ENCODE measurements around the gene CCM2.

The CCM2 gene

GRCh38 chr7:45082031-45082830, 82.2 kb downstream of the CCM2 start:
- Mint-ChIP-seq H3K27me3 (ENCODE audit: low read depth, poor library complexity) (peaks cover 13% of the 10 kb centered on the region), H3K9me3 (no peaks in the 10 kb centered on the region), H3K36me3 (ENCODE audit: low read depth) (no peaks in the 10 kb centered on the region), H3K4me3 (no peak overlapping the region), H3K4me1 (peaks cover 7% of the 10 kb centered on the region), H3K27ac (peak overlapping the region; percentile 61)
- no peak for TF ChIP-seq CTCF (IDR thresholded peaks at IDR 0.05)
- no peak for DNase-seq

- Mint-ChIP-seq H3K36me3 (ENCODE audit: low read depth) (no peaks in the 10 kb centered on the region), H3K4me3 (no peak overlapping the region), H3K27me3 (ENCODE audit: low read depth, poor library complexity) (peaks cover 19% of the 10 kb centered on the region), H3K4me1 (peaks cover 7% of the 10 kb centered on the region), H3K27ac (no peak overlapping the region), H3K9me3 (no peaks in the 10 kb centered on the region)
- DNase-seq = no peak
- TF ChIP-seq CTCF (IDR thresholded peaks at IDR 0.05) = no peak
Measured at GRCh38 chr7:45082831-45083331, 82.9 kb downstream of the CCM2 start.

GRCh38 chr7:45084336-45084735, 84.3 kb downstream of the CCM2 start:
- Mint-ChIP-seq H3K27me3 (ENCODE audit: low read depth, poor library complexity) (peaks cover 28% of the 10 kb centered on the region), H3K4me3 (no peak overlapping the region), H3K36me3 (ENCODE audit: low read depth) (no peaks in the 10 kb centered on the region), H3K9me3 (no peaks in the 10 kb centered on the region), H3K27ac (peak overlapping the region; percentile 36), H3K4me1 (peaks cover 7% of the 10 kb centered on the region)
- DNase-seq = no peak
- no peak for TF ChIP-seq CTCF (IDR thresholded peaks at IDR 0.05)

GRCh38 chr7:45084901-45085618, 85.1 kb downstream of the CCM2 start:
- Mint-ChIP-seq H3K36me3 (ENCODE audit: low read depth) (no peaks in the 10 kb centered on the region), H3K27ac (no peak overlapping the region), H3K4me3 (no peak overlapping the region), H3K4me1 (peaks cover 7% of the 10 kb centered on the region), H3K9me3 (no peaks in the 10 kb centered on the region), H3K27me3 (ENCODE audit: low read depth, poor library complexity) (peaks cover 33% of the 10 kb centered on the region)
- no peak for DNase-seq
- TF ChIP-seq CTCF (IDR thresholded peaks at IDR 0.05) = no peak

GRCh38 chr7:45085619-45086200, 85.7 kb downstream of the CCM2 start:
- no peaks in the 10 kb centered on the region for H3K36me3 Mint-ChIP-seq (ENCODE audit: low read depth)
- no peak overlapping the region for H3K4me3 Mint-ChIP-seq
- no peak for TF ChIP-seq CTCF (IDR thresholded peaks at IDR 0.05)
- DNase-seq = no peak
- peaks cover 37% of the 10 kb centered on the region for H3K27me3 Mint-ChIP-seq (ENCODE audit: low read depth, poor library complexity)
- H3K9me3 Mint-ChIP-seq = no peaks in the 10 kb centered on the region
- peaks cover 7% of the 10 kb centered on the region for H3K4me1 Mint-ChIP-seq
- no peak overlapping the region for H3K27ac Mint-ChIP-seq
